Renal cortical epithelial cell (primary cell): ENCODE results near the gene NRAP. TPM values are rescaled to one million over a fixed set of nuclear protein-coding genes. Genes with fewer than 3 reads are reported as not detected.

Experiments
- DNase-seq: peaks from one replicate; pipeline ENCODE4 v3.0.0-alpha.2; 2011; ENCODE audit warnings: low read depth
- total RNA-seq: library from RNA; depleted of rRNA; stranded (reverse); fragments of >200 nt; gene quantifications from 2 replicates; pipeline ENCODE4 v1.2.3, GENCODE V29; 2014

NRAP gene
- total RNA-seq, 1 donor from 2014 or later = under 0.01 TPM

- DNase-seq = peak; percentile 2
Measured at GRCh38 chr10:113610631-113611601, 52.9 kb downstream of the NRAP start.

- DNase-seq = peak; percentile 47
Measured at GRCh38 chr10:113609704-113610108, 54.1 kb downstream of the NRAP start.

- no peak for DNase-seq
Measured at GRCh38 chr10:113605268-113605978, 58.4 kb downstream of the NRAP start.

- no peak for DNase-seq
Measured at GRCh38 chr10:113604572-113604971, 59.3 kb downstream of the NRAP start.

- no peak for DNase-seq
Measured at GRCh38 chr10:113603057-113603777, 60.6 kb downstream of the NRAP start.

GRCh38 chr10:113600569-113600968 lies 63.3 kb downstream of the NRAP start:
- DNase-seq = no peak

- DNase-seq = no peak
Measured at GRCh38 chr10:113594652-113595051, 69.2 kb downstream of the NRAP start.

- no peak for DNase-seq
Measured at GRCh38 chr10:113592380-113592779, 71.5 kb downstream of the NRAP start.

- no peak for DNase-seq
Measured at GRCh38 chr10:113590581-113590980, 73.3 kb downstream of the NRAP start.

- DNase-seq = no peak
Measured at GRCh38 chr10:113589201-113589770, 74.6 kb downstream of the NRAP start.

GRCh38 chr10:113585949-113586348 lies 77.9 kb downstream of the NRAP start:
- peak; percentile 15 for DNase-seq

- no peak for DNase-seq
Measured at GRCh38 chr10:113583571-113583970, 80.3 kb downstream of the NRAP start.

GRCh38 chr10:113581092-113581491 lies 82.7 kb downstream of the NRAP start:
- DNase-seq = no peak

- no peak for DNase-seq
Measured at GRCh38 chr10:113578773-113579172, 85.1 kb downstream of the NRAP start.

- DNase-seq = no peak
Measured at GRCh38 chr10:113576852-113577251, 87.0 kb downstream of the NRAP start.

GRCh38 chr10:113573368-113573767 lies 90.5 kb downstream of the NRAP start:
- no peak for DNase-seq

GRCh38 chr10:113572520-113573290 lies 91.1 kb downstream of the NRAP start:
- DNase-seq = no peak

- DNase-seq = no peak
Measured at GRCh38 chr10:113569576-113569975, 94.3 kb downstream of the NRAP start.

GRCh38 chr10:113566888-113567287 lies 97.0 kb downstream of the NRAP start:
- DNase-seq = no peak

GRCh38 chr10:113565364-113565763 lies 98.5 kb downstream of the NRAP start:
- peak; percentile 42 for DNase-seq
